Panc1 (cell line): Measurements from ENCODE around the gene MUC22. TPM values are rescaled to one million over a fixed set of nuclear protein-coding genes. Genes with fewer than 3 reads are reported as not detected.
"Not testable (repeated sequence)": the region's sequence is repeated elsewhere in the genome, so short reads cannot be mapped to it uniquely, and the experiment has no call there.

Experiments used
- ATAC-seq: fragments of 200-7000 bp; cut with Tn5 transposase; 2 replicates; pipeline ENCODE4 v1.9.1; 2020; ENCODE audit warnings: mild to moderate bottlenecking, moderate library complexity
- BruUV-seq: library from RNA; stranded (reverse); fragments of 400-500 nt; replicated peaks from 2 replicates; lab custom pipeline; 2021; lab: Mats Ljungman, UMichigan
- CTCF ChIA-PET: fragments of 300-600 bp; sonication (Branson Sonifier 250); formaldehyde crosslinking; loops from one replicate; lab custom pipeline; 2022; ENCODE audit warnings: antibody characterized with exemption; lab: Charles Lee
- POLR2A ChIA-PET: fragments of 300-600 bp; sonication (Branson Sonifier 250); formaldehyde crosslinking; loops from one replicate; lab custom pipeline; 2022; ENCODE audit warnings: antibody characterized with exemption; lab: Charles Lee
- DNase-seq: peaks from one replicate; pipeline ENCODE4 v3.0.0-alpha.2; 2010; ENCODE audit warnings: low read depth, low spot score
- H3K27ac ChIP-seq: 2 replicates; pipeline ENCODE4 v1.5.1; 2011; ENCODE audit warnings: mild to moderate bottlenecking, low read length, inconsistent platforms
- H3K27me3 ChIP-seq: fragments of 200-500 bp; sonication (Bioruptor generic); 2 replicates; pipeline ENCODE4 v1.6.0; 2014; ENCODE audit warnings: low read length, inconsistent platforms; ENCODE audit not compliant: control insufficient read depth, insufficient read depth
- H3K36me3 ChIP-seq: fragments of 200-500 bp; sonication (Bioruptor generic); 2 replicates; pipeline ENCODE4 v1.5.1; 2014; ENCODE audit warnings: inconsistent platforms, mild to moderate bottlenecking, low read length, moderate library complexity; ENCODE audit not compliant: control insufficient read depth, insufficient read depth
- H3K4me1 ChIP-seq: 2 replicates; pipeline ENCODE4 v1.5.1; 2011; ENCODE audit warnings: inconsistent platforms, mild to moderate bottlenecking, low read length, moderate library complexity; ENCODE audit not compliant: control insufficient read depth, insufficient read depth
- H3K4me3 ChIP-seq, 2 experiments: 2 replicates each; pipeline ENCODE4 v1.5.1; 2011 to 2012; ENCODE audit warnings: low read depth in 2 of 2, low read length in 2 of 2, mild to moderate bottlenecking in 2 of 2, inconsistent platforms in 1 of 2, moderate library complexity in 1 of 2
- H3K9me3 ChIP-seq: fragments of 200-500 bp; sonication (Bioruptor generic); 2 replicates; pipeline ENCODE4 v1.5.1; 2014; ENCODE audit warnings: low read depth, mild to moderate bottlenecking, inconsistent platforms, low read length, moderate library complexity; ENCODE audit not compliant: control insufficient read depth, insufficient read depth
- POLR2AphosphoS5 ChIP-seq: IDR thresholded peaks from 2 replicates; pipeline ENCODE4 v1.6.1; 2012; ENCODE audit warnings: mild to moderate bottlenecking, low read depth, low read length, moderate library complexity
- REST ChIP-seq, 2 experiments: IDR thresholded peaks; 2 replicates each; pipeline ENCODE4 v1.6.1; 2011 to 2012; ENCODE audit warnings: low read depth in 2 of 2, control low read depth in 1 of 2, low read length in 1 of 2, mild to moderate bottlenecking in 1 of 2, moderate library complexity in 1 of 2; ENCODE audit not compliant: insufficient read depth in 1 of 2
- SIN3A ChIP-seq: IDR thresholded peaks from 2 replicates; pipeline ENCODE4 v1.6.1; 2012; ENCODE audit warnings: low read depth, mild to moderate bottlenecking, low read length, moderate library complexity, borderline replicate concordance; ENCODE audit not compliant: insufficient read depth
- TCF7L2 ChIP-seq: IDR thresholded peaks from 2 replicates; pipeline ENCODE4 v1.6.1; 2011; ENCODE audit warnings: mild to moderate bottlenecking, low read depth, low read length, inconsistent platforms
- in situ Hi-C: cut with HindIII; loops from 2 replicates; pipeline ENCODE4 v1.10.0; 2016; ENCODE audit warnings: low sequenced_read_pairs, low pct_unique_long_range_greater_than_20kb
- intact Hi-C: fragments of 100-400 bp; cut with micrococcal nuclease; formaldehyde crosslinking; loops from one replicate; pipeline ENCODE4 v1.10.0; 2022; ENCODE audit not compliant: unreplicated experiment
- total RNA-seq: library from RNA; stranded (reverse); gene quantifications from one replicate; pipeline ENCODE4 v1.2.1, GENCODE V29; 2021; ENCODE audit not compliant: unreplicated experiment
- TF ChIP-seq, protein P1 (sequence below): fragments of 450-650 bp; IDR thresholded peaks from 2 replicates; pipeline ENCODE4 v1.5.1; 2017; ENCODE audit warnings: mild to moderate bottlenecking

The MUC22 gene
- total RNA-seq, 1 experiment from 2014 or later: not detected

GRCh38 chr6:31048099-31048498 lies 37.8 kb downstream of the MUC22 start:
- no TSS peak for BruUV-seq
- Histone ChIP-seq H3K9me3 (no peaks in the 10 kb centered on the region), H3K4me1 (no peaks in the 10 kb centered on the region), H3K36me3 (no peaks in the 10 kb centered on the region), H3K27ac (no peak overlapping the region), H3K27me3 (no peaks in the 10 kb centered on the region), H3K4me3 (no peak overlapping the region)
- ATAC-seq (no peak), DNase-seq (no peak)
- in situ Hi-C loops: no loop called here
- intact Hi-C loops: no loop called here
- TF ChIP-seq SIN3A (no peak), REST (IDR thresholded peaks at IDR 0.05; ENCODE audit: insufficient read depth in 1 of 2, low read depth in 2 of 2, low read length in 1 of 2) (no peak), TCF7L2 (no peak), POLR2AphosphoS5 (no peak)
- TF ChIP-seq, protein P1, sequence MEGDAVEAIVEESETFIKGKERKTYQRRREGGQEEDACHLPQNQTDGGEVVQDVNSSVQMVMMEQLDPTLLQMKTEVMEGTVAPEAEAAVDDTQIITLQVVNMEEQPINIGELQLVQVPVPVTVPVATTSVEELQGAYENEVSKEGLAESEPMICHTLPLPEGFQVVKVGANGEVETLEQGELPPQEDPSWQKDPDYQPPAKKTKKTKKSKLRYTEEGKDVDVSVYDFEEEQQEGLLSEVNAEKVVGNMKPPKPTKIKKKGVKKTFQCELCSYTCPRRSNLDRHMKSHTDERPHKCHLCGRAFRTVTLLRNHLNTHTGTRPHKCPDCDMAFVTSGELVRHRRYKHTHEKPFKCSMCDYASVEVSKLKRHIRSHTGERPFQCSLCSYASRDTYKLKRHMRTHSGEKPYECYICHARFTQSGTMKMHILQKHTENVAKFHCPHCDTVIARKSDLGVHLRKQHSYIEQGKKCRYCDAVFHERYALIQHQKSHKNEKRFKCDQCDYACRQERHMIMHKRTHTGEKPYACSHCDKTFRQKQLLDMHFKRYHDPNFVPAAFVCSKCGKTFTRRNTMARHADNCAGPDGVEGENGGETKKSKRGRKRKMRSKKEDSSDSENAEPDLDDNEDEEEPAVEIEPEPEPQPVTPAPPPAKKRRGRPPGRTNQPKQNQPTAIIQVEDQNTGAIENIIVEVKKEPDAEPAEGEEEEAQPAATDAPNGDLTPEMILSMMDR: no peak
- POLR2A ChIA-PET: no interaction called here
- CTCF ChIA-PET: no interaction called here

DNA sequence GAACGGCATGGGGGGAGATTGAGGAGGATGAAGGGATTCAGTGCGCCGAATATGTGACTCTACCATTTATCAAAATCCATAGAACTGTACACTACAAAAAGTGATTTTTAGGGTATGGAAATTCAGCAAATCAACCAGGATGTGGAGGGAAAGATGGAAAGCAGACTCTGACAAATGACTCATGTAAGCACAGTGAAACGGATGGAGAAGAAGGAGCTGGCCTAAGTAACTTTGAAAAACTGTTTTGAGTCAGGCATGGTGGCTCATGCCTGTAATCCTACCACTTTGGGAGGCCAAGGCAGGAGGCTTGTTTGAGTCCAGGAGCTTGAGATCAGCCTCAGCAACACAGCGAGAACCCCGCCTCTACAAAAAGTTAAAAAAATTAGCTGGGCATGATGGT lies 39.2 kb downstream of the MUC22 start:
- Histone ChIP-seq H3K27me3 (no peaks in the 10 kb centered on the region), H3K4me1 (no peaks in the 10 kb centered on the region), H3K36me3 (no peaks in the 10 kb centered on the region), H3K4me3 (no peak overlapping the region), H3K9me3 (no peaks in the 10 kb centered on the region), H3K27ac (no peak overlapping the region)
- TF ChIP-seq, protein P1: no peak
- TF ChIP-seq POLR2AphosphoS5 (no peak), TCF7L2 (no peak)
- ChIA-PET POLR2A (no interaction called here), CTCF (interaction anchor here (0.6 to 0.7 kb wide), 2 partner anchors 25 to 220 kb away, joined by 5 read pairs; no protein-coding TSS in a partner anchor)
- ATAC-seq: no peak
- BruUV-seq: no TSS peak
- no peak for DNase-seq
- in situ Hi-C loops: no loop called here
- intact Hi-C loops: no loop called here

- intact Hi-C loops, DNase-seq, H3K4me3 ChIP-seq, POLR2A ChIA-PET, H3K36me3 ChIP-seq, CTCF ChIA-PET, H3K27me3 ChIP-seq, H3K27ac ChIP-seq, in situ Hi-C loops, ATAC-seq, H3K9me3 ChIP-seq, BruUV-seq, H3K4me1 ChIP-seq: not testable (repeated sequence)
These were observed 42.9 kb downstream of the MUC22 start for GRCh38 chr6:31053187-31053586.
